Activated T-cell treated with anti-CD3 and anti-CD28 coated beads, Interleukin-2, amount 50 U/mL, for 72 hours (primary cell): ENCODE data around the gene RNF144A. TPM values are rescaled to one million over a fixed set of nuclear protein-coding genes. Genes with fewer than 3 reads are reported as not detected.
A peak's percentile ranks its signal among the peaks of the same experiment; 100 is the strongest.

Source experiments
- ATAC-seq, 2 donors: fragments of 150-1000 bp; cut with Tn5 transposase; replicated peaks in 1 of 2; 2 replicates each; pipeline ENCODE4 v1.10.0; 2021; ENCODE audit warnings: moderate library complexity in 2 of 2, mild to moderate bottlenecking in 1 of 2
- DNase-seq, 2 donors: peaks; one replicate each; pipeline ENCODE4 v3.0.0; 2021 to 2022; ENCODE audit warnings: mixed read lengths in 1 of 2
- H3K27ac Mint-ChIP-seq: one replicate; pipeline ENCODE4 v1.8.0; 2022; ENCODE audit warnings: mild to moderate bottlenecking, moderate library complexity, mixed read lengths
- H3K27me3 Mint-ChIP-seq: one replicate; pipeline ENCODE4 v1.8.0; 2022; ENCODE audit warnings: low read depth, mixed read lengths
- H3K36me3 Mint-ChIP-seq, 2 donors: one replicate each; pipeline ENCODE4 v1.8.0; 2022; ENCODE audit warnings: mixed read lengths in 2 of 2, mild to moderate bottlenecking in 1 of 2; ENCODE audit not compliant: insufficient read depth in 2 of 2
- H3K4me1 Mint-ChIP-seq: one replicate; pipeline ENCODE4 v1.8.0; 2022; ENCODE audit warnings: low read depth, mixed read lengths
- H3K4me3 Mint-ChIP-seq, 2 donors: one replicate each; pipeline ENCODE4 v1.8.0; 2022; ENCODE audit warnings: mild to moderate bottlenecking in 2 of 2, mixed read lengths in 2 of 2, moderate library complexity in 2 of 2
- H3K9me3 Mint-ChIP-seq, 2 donors: one replicate each; pipeline ENCODE4 v1.8.0; 2022; ENCODE audit warnings: mixed read lengths in 2 of 2
- total RNA-seq, 2 donors: library from RNA; stranded (reverse); gene quantifications; one replicate each; pipeline ENCODE4 v1.2.3, GENCODE V29; 2022

The RNF144A gene
- total RNA-seq, 2 donors from 2014 or later = 52.1 to 73.9 TPM

DNA sequence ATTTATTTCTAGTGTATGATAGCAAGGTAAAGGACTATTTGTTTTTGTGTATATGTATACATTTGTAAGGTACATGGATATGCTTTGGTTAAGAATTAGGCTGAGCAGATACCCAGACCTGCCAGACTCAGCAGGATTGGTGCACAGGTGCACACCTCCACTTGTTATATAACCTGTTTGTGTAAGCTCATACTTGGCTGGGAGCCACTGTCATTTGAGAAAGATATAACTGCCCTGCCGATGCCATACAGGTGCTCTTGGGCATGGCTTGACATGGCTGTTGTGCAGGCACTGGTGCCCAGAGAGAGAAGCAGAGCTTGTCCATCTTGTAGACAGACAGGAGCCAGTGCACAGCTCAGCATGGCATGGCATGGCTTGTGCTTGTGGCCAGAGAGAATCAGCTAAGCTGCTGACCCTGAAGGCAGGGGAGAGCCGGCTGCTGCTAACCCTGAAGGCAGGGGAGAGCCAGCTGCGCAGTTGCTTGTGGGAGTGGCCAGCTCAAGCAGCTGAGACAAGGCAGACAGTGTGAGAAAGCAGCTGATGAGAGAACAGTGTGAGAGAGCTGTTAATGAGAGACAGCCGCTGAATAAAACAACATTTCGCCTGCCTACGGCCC is 136.5 kb downstream of the RNF144A start:
- no peaks in the 10 kb centered on the region for H3K9me3 Mint-ChIP-seq
- no peaks in the 10 kb centered on the region for H3K4me1 Mint-ChIP-seq
- no peak overlapping the region for H3K4me3 Mint-ChIP-seq
- no peak for DNase-seq
- ATAC-seq = no peak
- H3K27me3 Mint-ChIP-seq = no peaks in the 10 kb centered on the region
- no peaks in the 10 kb centered on the region for H3K36me3 Mint-ChIP-seq
- no peak overlapping the region for H3K27ac Mint-ChIP-seq

DNA sequence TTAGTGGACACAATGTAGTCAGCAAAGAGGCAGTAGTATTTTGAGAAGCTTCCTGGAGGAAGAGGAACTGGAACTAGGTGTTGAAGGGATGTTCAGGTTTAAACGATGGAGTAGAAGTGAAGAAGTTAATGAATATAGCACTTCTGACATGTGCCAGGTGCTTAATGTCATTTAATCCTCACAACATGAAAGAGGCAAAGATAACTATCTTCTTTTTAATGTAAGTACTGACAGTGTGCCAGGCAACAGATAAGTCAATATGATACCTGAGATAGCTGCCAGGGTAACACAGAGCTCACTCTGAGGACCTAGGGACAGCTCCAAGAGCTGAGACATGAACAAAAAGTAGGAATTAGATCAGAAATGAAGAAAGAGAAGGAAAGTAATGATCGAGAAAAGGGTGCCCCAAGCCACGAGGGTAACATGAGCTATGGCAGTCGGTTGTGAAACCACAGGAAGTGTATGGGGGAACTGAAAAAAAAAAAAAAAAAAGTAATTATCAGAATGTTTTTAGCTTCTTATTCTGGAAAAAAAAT is 140.7 kb downstream of the RNF144A start:
- H3K4me1 Mint-ChIP-seq = no peaks in the 10 kb centered on the region
- H3K4me3 Mint-ChIP-seq = peak overlapping the region; percentile 47 to 50
- peak in 1 of 2 donors; percentile 26 for ATAC-seq
- no peak for DNase-seq
- H3K27me3 Mint-ChIP-seq = no peaks in the 10 kb centered on the region
- H3K27ac Mint-ChIP-seq = peak overlapping the region; percentile 6
- peaks cover 0 to 1% of the 10 kb centered on the region in 2 donors for H3K9me3 Mint-ChIP-seq
- H3K36me3 Mint-ChIP-seq = peaks cover 4 to 13% of the 10 kb centered on the region in 2 donors

DNA sequence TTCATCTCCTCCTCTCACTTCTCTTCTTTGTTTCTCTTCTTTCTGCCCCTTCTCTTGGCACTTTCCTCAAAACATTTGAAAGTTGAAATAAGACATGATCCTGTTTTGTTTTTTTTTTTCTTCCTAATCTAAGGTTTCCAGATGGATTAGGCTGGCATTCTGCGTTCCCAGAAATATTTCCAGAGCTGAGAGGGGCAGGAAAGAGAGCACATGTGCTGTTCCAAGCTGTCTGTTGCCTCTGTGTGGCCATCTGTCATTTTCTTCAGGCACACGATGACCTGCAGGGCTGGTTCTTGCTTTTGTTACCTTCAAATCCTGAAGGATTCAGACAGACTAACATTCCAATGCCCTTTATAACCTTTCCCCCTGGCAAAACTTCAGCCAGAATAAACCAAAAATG is 142.9 kb downstream of the RNF144A start:
- H3K27ac Mint-ChIP-seq = no peak overlapping the region
- no peaks in the 10 kb centered on the region for H3K4me1 Mint-ChIP-seq

DNA sequence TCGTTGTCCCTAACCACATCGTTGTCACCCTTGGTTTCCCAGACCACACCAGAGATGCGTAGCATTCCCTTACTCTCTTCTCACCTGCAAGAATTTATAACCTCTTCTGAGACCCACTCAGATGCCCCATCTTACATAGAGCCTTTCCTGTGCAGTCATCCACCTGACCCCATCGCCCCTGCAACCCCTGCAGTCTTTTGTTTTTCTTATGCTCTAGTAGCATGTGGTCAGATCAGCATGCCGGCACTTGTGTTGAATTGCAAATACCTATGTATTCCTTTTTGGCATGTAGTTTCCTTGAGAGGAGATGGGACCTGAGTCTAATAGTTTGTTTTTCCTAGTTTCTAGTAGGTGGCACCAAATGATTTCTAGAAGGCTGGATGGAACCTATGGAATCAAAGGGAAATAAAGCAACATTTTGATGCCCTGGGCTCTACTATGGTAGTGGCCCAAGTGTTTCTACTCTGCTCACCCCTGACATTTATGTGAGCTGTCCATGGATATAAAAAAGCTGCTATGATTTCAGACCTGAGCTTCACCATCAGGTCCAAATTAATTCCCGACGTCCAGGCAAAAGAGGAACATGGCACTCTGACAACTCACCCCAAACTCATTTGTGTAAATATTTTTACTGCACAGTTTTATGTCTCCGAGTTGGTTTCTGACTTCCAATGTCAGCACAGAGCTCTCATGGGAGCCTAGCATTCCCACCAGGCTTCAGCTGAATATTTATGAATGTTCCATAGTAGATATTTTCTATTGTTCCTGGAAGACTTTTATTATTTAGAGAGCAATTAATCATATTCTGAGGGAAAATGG is 143.6 kb downstream of the RNF144A start:
- Mint-ChIP-seq H3K27ac (no peak overlapping the region), H3K27me3 (no peaks in the 10 kb centered on the region), H3K4me1 (no peaks in the 10 kb centered on the region), H3K9me3 (peaks cover 6 to 7% of the 10 kb centered on the region in 2 donors), H3K36me3 (peaks cover 10 to 19% of the 10 kb centered on the region in 2 donors), H3K4me3 (no peak overlapping the region)
- ATAC-seq (no peak), DNase-seq (no peak)

More for the DNA sequence above, 142.9 kb downstream of the RNF144A start:
- ATAC-seq (no peak), DNase-seq (no peak)
- Mint-ChIP-seq H3K4me3 (no peak overlapping the region), H3K27me3 (no peaks in the 10 kb centered on the region), H3K9me3 (peaks cover 6 to 7% of the 10 kb centered on the region in 2 donors), H3K36me3 (peaks cover 10 to 19% of the 10 kb centered on the region in 2 donors)

DNA sequence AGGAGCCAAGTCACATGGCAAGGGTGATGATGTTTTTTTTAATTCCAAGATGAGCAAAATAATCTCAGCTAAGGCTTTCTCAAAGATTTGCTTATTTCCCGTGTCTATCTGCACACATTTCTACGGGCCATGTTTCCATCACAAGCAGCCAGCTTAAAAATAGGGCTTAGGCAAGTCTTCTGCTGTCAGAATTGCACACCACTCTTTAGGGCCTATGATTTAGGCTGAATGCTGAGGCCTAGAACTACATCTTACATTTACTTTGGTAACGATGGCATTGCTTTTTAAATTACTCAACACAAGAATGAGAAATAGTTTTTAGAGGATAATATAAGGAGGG is 144.2 kb downstream of the RNF144A start:
- Mint-ChIP-seq H3K9me3 (peaks cover 6 to 7% of the 10 kb centered on the region in 2 donors), H3K4me1 (no peaks in the 10 kb centered on the region), H3K36me3 (peaks cover 10 to 19% of the 10 kb centered on the region in 2 donors), H3K27ac (no peak overlapping the region), H3K27me3 (no peaks in the 10 kb centered on the region), H3K4me3 (no peak overlapping the region)
- DNase-seq (no peak), ATAC-seq (no peak)

DNA sequence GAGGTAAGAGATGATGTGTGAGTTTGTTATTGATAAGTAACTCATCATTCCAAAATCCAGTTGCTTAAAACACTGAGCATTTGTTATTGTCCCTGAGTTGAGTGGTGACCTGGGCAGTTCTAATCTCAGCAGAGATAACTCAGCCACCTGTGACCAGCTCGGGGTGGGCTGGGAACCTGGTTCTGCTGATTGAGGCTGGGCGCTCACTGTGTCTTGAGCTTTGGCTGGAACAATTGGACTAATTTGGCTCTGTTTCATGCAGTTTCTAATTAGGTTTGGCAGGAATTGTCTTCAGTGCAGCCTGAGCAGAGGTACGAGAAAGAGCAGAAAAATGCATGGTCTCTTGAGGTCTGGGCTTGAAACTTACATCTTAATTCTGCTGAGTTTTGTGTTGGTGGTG is 144.7 kb downstream of the RNF144A start:
- no peaks in the 10 kb centered on the region for H3K27me3 Mint-ChIP-seq
- peaks cover 10 to 19% of the 10 kb centered on the region in 2 donors for H3K36me3 Mint-ChIP-seq
- ATAC-seq (no peak), DNase-seq (no peak)
- no peaks in the 10 kb centered on the region for H3K4me1 Mint-ChIP-seq
- H3K9me3 Mint-ChIP-seq = peaks cover 6 to 7% of the 10 kb centered on the region in 2 donors
- H3K27ac Mint-ChIP-seq = no peak overlapping the region
- no peak overlapping the region for H3K4me3 Mint-ChIP-seq

DNA sequence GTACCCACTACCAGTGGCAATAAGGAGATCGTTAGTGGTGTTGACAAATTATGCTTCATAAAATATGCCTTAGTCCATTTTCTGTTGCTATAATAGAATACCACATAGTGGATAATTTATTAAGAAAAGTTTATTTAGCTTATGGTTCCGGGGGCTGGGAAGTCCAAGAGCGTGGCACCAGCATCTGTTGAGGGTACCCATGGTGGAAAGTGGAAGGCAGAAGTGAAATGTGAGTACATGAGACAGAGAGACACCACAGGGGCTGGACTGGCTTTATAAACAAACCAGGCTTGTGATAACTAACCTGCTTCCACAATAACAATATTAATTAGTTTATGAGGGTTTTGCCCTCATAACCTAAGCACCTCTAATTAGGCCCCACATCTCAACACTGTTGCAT is 146.6 kb downstream of the RNF144A start:
- Mint-ChIP-seq H3K4me1 (no peaks in the 10 kb centered on the region), H3K27ac (no peak overlapping the region), H3K27me3 (no peaks in the 10 kb centered on the region), H3K9me3 (peaks cover 6 to 7% of the 10 kb centered on the region in 2 donors), H3K4me3 (no peak overlapping the region), H3K36me3 (peaks cover 10 to 22% of the 10 kb centered on the region in 2 donors)
- ATAC-seq (no peak), DNase-seq (no peak)

DNA sequence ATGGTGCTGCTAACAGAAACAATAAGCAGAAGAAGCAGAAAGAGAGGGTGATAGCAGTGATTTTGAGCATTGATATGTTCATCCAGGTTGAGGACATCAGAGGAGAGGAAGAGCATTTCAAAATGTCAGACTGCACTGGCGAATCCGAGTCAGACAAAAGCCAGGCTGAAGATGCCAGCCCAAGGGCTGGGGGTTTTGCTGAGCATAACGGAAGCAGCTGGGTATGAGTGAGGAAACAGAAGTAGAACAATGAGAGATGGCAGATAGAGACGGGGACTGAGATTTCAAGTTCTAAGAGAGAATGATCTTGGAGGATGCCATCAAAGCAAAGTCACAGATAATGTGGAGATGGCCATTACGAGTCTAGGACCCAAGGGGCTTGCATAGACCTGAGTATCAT is 151.2 kb downstream of the RNF144A start:
- ATAC-seq = no peak
- DNase-seq = no peak
- no peaks in the 10 kb centered on the region for H3K27me3 Mint-ChIP-seq
- peaks cover under 1 to 3% of the 10 kb centered on the region in 2 donors for H3K36me3 Mint-ChIP-seq
- peaks cover under 1% of the 10 kb centered on the region in 2 donors for H3K9me3 Mint-ChIP-seq
- no peaks in the 10 kb centered on the region for H3K4me1 Mint-ChIP-seq
- no peak overlapping the region for H3K4me3 Mint-ChIP-seq
- H3K27ac Mint-ChIP-seq = no peak overlapping the region

DNA sequence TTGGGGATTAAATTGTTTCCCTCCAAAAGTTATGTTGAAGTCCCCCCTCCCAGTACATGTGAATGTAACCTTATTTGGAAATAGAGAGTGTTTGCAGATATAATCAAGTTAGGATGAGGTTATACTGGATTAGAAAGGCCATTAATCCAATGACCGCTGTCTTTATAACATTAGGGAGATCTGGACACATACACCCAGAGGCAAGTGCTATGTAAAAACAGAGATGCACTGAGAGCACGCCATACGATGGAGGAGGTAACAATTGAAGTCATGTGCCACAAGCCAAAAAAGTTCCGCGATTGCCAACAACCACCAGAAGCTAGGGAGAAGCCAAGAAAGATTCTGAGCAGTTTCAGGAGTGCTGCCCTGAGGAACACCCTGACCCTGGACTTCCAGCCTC is 153.3 kb downstream of the RNF144A start:
- Mint-ChIP-seq H3K4me3 (no peak overlapping the region), H3K4me1 (no peaks in the 10 kb centered on the region), H3K27ac (no peak overlapping the region), H3K36me3 (peaks cover 2 to 3% of the 10 kb centered on the region in 2 donors), H3K27me3 (no peaks in the 10 kb centered on the region), H3K9me3 (no peaks in the 10 kb centered on the region)
- no peak for ATAC-seq
- DNase-seq = no peak

DNA sequence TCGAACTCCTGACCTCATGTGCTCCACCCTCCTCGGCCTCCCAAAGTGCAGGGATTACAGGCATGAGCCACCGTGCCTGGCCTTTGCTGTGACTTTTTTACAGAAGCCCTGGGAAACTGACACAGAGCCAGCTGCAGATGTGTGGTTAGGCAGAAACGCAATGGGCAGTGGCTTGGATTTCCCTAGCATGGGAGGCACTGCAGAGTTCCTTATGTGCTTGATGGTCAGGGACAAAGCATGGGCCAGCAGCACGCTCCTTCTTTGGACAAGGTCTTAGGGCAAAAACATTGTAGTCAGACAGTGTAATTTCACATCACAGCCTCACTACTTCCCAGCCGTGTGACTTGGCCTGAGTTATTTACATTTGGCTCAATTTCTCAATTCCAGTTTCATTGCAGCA is 153.9 kb downstream of the RNF144A start:
- H3K4me1 Mint-ChIP-seq = no peaks in the 10 kb centered on the region
- H3K27me3 Mint-ChIP-seq = no peaks in the 10 kb centered on the region
- no peaks in the 10 kb centered on the region for H3K9me3 Mint-ChIP-seq
- no peak overlapping the region for H3K27ac Mint-ChIP-seq
- no peak overlapping the region for H3K4me3 Mint-ChIP-seq
- DNase-seq (no peak), ATAC-seq (no peak)
- H3K36me3 Mint-ChIP-seq = peaks cover 2 to 3% of the 10 kb centered on the region in 2 donors

DNA sequence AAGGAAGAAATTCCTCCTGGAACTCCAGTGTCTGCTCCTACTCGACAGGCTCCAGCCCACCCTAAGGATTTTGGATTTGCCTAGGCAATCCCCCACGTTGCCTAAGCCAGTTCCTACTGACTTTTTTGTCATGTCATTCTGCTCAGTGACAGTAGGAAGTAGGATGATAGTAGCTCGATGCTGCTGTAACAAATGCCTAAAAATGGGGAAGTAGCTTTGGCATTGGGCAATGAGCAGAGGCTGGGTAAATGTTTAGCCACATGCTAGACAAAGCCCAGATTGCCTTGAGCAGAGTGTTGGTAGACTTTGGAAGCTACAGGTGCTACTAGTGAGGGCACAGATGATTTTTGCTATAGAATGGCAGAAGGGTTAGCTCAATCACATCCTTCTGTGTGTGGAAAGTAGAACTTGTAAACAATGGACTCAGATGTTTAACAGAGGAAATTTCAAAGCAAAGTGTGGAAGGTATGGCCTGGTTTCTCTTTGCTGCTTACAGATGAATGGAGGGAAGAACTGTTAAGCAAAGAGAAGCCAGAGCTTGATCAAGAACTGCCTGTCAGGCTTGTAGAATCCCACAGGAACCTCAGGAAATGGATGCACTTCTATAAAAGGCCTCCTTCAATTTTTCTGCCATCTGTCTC is 154.8 kb downstream of the RNF144A start:
- Mint-ChIP-seq H3K4me1 (no peaks in the 10 kb centered on the region), H3K36me3 (peaks cover 2 to 3% of the 10 kb centered on the region in 2 donors), H3K27me3 (no peaks in the 10 kb centered on the region), H3K27ac (no peak overlapping the region), H3K9me3 (no peaks in the 10 kb centered on the region), H3K4me3 (no peak overlapping the region)
- ATAC-seq (no peak), DNase-seq (no peak)

DNA sequence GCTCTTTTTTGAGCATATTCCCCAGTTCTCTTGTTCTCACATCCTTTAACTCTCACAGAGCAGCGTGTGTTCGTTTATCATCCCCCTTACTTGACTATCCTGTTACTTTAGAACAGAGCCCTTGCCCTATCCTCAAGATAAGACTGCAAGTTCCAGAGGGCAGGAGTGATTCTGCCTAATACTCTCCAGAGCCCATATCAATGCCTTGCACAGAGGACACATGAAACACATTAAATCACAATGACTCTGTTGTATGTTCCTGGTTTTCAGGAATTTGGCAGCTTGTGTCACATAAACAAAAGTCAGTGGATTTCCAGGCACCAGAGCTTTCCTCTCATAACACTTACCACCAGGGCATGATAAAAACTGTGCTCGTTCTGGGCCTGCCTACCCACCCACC is 156.7 kb downstream of the RNF144A start:
- H3K27ac Mint-ChIP-seq = no peak overlapping the region
- ATAC-seq = no peak
- H3K4me1 Mint-ChIP-seq = no peaks in the 10 kb centered on the region
- no peak for DNase-seq
- H3K9me3 Mint-ChIP-seq = no peaks in the 10 kb centered on the region
- H3K27me3 Mint-ChIP-seq = no peaks in the 10 kb centered on the region
- no peak overlapping the region for H3K4me3 Mint-ChIP-seq
- H3K36me3 Mint-ChIP-seq = peaks cover 0 to 2% of the 10 kb centered on the region in 2 donors

DNA sequence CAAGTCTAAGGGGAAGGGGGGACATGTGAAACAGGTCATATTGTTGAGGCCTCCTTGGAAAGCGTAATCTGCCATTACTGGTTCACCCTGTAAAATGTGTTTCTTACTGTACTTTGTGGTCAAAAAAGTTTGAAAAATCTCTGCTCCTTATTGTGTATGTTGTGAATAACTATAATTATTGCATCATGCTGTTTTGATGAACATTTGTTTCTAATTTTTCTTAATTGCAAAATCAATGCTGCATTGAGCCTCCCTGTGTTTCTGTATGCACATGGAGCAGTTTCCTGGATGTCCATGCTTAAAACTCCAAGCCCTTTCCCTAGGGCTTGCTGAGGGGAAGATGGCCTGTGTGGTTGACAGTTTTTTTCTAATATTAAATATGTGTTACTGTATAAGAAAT is 158.6 kb downstream of the RNF144A start:
- no peak for DNase-seq
- no peak overlapping the region for H3K4me3 Mint-ChIP-seq
- ATAC-seq = no peak

More for the DNA sequence above, 158.6 kb downstream of the RNF144A start:
- Mint-ChIP-seq H3K27me3 (no peaks in the 10 kb centered on the region), H3K9me3 (no peaks in the 10 kb centered on the region), H3K4me1 (no peaks in the 10 kb centered on the region), H3K27ac (no peak overlapping the region), H3K36me3 (peaks cover 0 to 2% of the 10 kb centered on the region in 2 donors)
